ENCODE measurements around the gene KCNJ16.

KCNJ16 gene

DNA sequence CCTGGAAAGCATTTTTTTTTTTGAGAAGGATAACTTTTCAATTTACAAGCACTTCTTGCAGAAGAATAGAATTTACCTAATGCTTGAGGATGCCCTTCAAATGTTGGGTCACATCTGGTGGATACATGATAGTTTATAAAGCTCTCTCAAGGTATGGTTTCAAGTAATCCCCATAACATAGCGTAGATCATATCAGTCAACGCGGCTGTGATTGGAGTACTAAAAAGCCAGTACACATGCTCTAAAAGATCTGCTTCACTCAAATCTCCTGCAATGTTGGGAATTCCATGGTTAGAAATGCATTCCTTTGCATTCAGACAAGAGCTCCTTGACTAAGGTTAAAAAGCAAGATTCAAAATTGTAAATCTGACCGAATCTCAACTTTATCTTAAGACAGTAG lies 3.9 kb upstream of the KCNJ16 start:
- no peak for DNase-seq

DNA sequence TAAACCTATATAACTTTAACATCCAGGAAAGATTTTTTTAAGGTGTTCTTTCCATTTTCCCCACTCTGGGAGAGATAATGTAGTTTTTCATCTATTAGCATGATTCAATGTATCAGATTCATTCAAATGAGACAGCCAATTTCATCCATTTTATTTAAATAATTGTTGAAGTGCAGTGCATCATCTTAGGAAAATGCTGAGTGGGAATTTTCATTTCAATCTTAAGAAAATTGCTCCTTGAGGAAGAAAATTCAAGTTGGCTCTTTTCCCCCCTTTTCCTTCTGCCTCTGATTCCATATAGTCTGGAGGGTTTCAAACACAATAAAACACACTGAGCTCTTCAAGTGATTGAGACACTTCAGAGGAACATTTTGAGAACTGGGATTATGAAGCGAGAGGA lies 3.4 kb upstream of the KCNJ16 start:
- DNase-seq: no peak

DNA sequence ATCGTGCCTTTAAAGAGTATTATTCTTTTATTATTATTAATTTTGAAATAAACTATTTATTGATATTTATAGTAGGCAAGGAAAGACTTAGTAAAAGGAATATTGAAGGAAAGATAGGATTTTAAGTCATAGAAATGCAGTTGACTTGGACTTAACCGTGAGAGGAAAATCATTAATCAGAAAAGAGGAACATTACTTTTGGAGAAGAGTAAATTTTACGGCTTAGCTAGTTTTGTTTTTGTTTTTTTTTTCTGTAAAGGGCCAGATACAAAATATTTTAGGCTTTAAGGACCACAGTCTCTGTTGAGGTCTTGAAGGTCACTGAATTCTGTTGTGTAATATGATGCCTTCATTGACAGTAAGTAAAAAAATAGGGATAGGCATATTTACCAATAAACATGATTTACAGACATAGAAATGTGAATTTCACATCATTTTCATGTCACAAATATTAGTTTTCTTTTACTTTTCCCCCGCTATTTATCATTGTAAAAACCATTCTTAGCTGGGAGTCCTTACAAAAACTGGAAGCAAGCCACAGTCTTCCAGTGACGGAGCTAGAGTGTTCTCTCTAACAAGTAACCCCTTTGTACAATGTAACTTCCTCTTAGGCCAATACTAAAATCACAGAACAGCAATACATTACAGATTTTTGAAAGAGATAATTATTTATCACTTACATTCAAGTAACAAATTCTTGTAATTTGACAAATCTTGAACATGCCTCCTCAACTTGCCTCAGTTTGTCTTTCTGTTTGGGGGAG lies 2.3 kb upstream of the KCNJ16 start:
- no peak for DNase-seq

DNA sequence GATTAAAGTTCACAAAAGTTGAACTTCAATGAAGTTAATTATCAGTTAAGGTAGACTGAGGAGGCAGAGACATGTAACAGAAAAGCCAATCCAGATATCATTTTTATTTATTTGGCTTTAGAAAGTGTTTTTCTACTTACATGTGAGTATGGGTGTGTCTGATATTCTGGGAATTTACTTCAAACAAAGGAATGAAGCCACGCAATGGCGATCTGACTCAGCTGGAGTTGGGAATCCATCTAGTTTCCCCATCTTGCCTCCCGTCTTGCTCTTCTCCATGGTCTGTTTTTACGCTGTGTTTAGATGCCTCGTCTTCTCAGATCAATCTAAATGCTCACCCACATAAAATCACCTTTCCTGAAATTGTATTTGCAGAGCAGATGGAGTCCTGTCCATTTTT lies 1.7 kb upstream of the KCNJ16 start:
- DNase-seq: no peak

DNA sequence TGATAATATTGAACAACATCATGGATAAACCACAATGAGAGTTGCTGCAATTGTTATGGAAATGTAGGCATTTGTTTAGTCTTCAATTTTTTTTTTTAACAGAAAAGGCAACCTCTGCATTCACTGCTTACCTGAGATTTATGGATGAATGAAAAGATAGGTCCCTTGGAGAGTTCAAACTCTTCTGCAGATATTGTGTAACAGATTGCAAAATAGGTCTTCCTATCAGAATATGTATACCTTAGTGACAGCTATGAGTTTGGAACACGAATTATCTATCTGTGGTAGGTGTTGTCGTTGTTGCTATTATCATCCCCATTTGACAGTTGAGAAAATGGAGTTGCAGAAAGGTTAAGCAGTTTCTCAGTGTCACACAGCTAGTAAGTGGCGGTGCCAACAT lies 1.2 kb upstream of the KCNJ16 start:
- DNase-seq: no peak

DNA sequence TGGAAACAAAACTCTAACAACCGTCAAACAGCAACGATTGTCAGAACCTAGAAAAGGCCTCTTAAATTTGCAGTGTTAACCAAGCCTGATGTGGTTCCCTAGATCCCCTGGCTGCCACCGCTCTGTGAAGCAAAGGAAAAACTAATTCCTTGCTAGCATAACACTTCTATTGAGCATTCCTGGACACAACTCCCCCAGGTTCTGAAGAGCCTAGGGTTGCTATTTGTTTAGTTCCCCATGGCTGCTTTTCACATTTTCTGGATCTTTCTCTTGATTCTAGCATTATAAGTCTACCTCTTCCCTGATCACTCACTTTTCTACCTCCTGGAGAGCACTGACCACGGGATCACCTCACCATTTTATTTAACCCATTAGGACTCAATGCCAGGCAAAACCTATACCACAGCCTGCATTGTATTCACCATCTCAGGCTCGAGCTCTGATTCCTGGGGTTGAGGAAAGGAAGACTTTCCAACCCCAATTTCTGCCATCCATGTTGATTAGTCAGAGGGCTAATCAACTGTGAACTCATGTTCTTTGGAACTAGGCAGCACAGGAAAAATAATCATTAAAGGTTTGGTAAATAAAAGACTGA lies 692 bp upstream of the KCNJ16 start:
- no peak for DNase-seq

DNA sequence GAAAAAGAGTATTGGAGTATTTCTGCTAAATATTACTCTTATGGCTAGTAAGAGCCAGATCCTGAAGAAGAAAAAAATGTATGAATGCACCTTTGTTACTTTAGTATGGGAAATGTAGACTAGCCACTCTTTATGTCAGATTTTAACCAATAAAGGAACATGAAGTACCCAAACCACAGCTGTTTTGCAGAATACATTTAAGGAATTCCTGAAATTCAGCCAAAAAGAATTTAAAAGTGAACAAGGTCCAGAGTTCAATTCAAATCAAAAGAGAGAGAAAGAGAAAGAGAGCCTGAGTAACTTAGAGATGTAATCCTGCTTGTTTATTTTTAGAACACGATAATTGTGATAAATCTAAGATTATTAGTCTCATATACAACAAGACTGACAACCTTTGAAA lies 1.2 kb downstream of the KCNJ16 start:
- DNase-seq: no peak

DNA sequence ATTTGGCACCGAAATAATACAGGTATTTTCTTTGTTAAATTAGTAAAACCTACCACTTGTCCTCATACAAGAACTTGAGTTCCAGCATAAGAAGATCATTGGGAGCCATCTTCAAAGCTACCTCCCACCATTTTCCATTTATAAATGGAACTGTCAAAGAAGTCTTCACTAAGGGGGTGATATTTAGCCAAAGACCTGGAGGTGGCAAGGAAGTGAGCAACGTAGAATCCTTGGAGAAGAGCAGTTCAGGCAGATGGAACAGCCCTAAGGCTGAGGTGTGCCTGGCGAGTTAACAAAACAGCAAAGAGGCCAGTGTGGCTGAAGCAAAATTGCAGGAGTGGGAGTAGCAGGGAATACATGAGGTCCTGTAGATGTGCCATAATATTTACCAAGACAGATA lies 1.8 kb downstream of the KCNJ16 start:
- DNase-seq: no peak

DNA sequence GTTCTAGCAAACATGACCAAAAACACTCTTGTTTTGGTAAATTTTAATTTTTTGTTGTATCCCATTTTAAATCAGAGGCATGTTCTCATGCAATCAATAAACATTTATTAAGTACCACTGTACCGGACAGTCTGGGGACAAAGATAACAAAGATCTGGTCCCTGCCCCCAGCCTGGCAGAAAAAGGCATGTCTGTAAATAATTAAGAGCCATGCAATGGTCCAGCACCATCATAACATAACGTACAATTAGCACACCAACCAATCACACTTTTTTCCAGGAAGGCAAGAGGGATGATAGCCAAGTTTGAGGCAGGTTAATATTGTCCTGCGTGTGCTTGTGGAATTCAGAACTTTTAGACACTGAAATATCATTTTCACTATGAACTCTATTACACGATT lies 3.5 kb downstream of the KCNJ16 start:
- no peak for DNase-seq

DNA sequence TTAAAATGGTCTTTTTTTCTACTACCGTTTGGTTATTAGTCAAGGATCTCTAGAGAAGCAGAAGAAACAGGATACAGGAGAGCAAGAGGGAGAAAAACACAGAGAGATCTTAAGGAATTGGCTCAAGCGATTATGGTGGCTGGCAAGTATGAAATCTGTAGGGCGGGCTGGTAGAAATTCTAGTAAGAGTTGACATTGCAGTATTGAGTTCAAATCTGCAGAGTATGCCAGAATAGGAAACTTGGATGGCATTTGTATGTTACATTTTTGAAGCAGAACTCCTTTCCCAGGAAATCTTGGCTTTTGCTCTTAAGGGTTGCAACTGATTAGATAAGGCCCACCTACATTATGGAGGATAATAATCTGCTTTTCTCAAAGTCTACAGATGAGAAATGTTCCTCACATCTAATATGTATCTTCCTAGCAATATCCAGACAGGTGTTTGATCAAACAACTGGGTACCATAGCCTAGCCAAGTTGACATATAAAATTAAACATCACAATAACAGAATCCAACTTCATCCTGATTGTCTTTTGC lies 4.0 kb downstream of the KCNJ16 start:
- DNase-seq: no peak

DNA sequence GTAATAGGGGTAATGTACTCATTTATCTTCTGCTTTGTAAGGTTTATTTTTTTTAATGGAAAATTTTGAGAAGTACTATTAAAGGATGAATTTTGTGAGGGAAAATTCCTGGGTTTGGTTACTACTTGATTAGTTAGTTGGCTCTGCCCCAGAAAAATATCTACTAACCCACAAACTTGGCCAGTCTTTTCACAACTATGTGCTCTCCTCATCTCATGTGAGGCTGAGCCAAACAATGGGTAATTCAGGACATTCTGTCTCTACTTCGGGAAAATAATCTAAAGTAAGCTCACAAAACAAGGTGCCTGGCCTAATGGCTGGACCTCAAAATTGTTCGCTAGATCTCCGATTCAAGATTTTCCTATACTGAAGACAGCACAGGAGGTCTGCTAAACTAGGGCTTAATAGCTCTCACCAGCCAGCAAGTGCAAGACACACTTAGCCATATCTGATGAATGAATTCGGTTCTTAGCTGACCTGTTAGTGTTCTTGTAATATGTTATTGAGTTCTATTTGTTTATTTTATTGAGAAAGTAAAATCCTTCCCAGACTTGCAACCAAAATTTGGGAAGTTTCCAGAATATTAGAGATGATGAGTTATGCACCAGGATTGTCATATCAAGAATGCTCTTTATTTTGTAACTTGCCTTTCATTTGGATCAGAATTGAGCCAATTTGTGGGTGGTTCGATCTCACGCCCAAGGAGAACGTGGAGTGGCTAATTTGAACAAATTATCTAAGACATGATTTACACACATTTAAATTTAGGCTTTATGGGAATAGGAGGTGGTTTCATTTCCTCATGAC lies 5.7 kb downstream of the KCNJ16 start:
- no peak for DNase-seq

DNA sequence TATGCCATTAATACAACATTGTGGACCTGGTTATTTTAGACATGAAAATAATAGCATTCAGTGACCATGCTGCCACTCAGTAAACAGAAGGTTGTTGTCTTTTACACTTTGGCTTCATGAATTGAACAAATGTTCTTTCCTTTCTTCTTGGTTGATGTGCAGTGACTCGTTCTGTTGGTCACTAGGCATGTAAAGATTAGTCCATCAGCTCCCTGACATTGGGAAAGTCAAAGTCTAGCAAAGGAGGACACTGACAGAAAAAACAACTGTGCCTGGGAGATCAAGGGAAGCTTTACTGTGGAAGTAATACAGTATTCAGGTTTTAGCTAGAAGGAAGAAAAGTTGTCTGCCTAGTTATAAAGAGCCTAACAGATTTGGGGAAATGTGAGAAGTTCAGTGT lies 6.9 kb downstream of the KCNJ16 start:
- DNase-seq: no peak

DNA sequence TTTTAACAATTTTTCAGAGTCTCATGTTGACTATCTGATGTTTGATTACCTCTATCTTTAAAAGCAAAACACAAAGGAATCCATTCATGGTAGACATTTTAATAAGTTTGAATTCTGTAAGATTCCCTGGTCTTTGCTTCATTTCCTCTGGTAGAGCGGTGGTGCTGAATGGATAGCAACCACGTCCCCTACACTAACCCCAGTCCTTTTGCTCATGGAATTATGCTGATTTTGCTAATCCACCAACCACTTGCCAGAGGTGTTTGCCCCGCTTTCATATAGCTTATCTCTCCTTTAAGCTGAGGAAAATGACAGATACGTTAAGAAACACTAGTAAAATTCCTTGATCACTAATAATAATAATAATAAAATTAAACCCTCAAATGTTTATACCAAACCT lies 9.5 kb downstream of the KCNJ16 start:
- no peak for DNase-seq

DNA sequence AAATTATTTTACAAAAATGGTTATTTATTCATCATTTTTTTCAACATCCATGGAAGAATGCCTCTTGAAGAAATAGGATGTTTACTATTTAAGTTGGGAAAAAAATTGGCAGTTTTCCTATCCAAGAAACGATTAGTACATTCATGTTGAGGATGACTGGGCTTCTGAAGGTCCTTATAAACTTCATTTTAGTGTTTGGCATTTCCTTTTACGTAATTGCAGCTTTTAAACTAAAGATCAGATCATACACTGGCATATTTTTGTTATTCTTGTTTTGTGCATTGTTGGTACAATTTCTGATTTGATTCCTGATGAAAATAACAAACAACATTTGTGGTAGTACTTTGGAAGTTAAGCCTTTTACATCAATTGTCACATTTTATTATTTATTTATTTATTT lies 11.5 kb downstream of the KCNJ16 start:
- DNase-seq: no peak

DNA sequence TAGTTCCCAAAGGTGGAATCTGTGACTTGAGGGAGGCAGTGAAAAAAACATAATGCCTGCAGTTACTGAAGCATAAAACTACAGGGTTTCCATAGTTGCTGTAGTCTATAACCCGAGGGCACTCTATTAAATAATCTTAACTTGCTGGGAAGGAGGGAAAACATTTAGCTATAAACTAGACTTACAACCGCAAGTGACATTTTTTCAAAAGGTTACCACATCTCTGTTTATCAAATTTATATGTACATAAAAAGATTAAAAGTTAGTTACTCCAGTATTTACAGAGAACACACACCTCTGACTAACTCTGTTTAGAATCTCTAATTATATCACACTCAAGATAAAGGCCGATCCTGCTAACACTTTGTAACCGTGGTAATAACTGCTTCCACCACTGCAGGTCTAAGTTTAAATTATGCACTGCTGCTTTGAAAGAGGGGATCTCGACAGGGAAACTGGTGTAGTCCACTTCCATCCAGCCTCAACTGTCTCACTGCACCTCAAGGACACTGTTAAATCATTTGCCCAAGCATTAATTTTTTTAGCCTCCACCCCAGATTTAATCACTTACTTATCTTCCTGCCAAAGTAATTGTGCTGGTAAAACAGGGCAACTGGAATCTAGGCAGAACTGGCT lies 14.6 kb downstream of the KCNJ16 start:
- no peak for DNase-seq

DNA sequence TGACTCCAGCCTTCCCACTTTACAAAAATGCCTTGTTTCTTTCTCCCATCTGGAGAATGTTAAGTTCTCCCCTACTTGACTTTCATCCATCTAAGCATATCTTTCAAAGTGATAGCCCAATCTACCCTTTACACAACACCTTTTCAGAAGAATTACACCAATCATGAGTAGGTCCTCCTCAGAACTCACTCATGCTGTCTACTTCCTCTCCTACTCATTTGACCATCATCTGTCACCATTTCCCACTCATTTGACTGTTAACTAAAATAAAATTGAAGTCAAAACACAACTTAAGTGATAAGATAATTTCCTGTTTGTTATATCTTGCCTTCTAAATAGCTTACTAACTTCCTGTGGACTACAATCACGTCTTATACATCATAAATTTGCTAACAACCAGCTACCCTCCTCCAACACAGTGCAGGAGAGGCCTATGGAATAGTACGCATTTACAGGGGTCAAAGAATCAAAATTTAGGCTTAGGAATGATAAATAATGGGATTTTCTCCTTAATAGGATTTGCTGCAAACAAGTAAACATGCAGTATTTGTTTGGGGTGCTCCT lies 16.1 kb downstream of the KCNJ16 start:
- DNase-seq: no peak

DNA sequence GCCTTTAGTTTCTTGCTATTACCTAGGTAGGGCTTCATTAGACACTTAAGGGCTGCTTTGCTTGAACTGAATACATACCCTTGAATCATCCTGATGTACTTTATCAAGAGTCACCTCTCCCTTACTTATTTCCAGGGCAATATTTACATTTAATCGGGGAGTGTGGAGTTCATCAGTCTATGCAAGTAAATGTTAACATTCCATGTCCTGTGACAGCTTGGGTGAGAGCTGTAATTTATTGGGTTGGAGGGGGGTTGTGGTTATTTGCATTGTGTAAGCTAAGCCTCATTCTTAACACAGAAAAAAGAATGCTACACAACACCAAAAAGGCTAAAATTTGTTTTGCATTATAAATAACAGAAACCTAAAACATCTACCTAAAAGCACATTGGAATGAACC lies 16.7 kb downstream of the KCNJ16 start:
- DNase-seq: no peak

DNA sequence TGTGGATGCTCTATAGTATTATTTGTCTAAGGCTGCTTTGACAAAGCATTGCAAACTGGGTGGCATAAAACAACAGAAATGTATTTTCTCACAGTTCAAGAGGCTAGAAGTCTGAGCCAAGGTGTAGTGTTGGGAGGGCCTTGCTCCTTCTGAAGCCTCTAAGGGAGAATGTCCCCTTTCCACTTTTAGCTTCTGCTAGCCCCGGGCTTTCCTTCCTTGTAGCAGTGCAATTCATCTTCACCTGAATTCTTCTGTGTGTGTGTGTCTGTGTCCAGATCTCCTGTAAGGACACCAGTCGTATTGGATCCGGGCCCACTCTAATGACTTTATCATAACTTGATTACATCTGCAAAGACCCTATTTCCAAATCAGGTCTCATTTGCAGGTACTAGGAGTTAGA lies 18.1 kb downstream of the KCNJ16 start:
- no peak for DNase-seq

DNA sequence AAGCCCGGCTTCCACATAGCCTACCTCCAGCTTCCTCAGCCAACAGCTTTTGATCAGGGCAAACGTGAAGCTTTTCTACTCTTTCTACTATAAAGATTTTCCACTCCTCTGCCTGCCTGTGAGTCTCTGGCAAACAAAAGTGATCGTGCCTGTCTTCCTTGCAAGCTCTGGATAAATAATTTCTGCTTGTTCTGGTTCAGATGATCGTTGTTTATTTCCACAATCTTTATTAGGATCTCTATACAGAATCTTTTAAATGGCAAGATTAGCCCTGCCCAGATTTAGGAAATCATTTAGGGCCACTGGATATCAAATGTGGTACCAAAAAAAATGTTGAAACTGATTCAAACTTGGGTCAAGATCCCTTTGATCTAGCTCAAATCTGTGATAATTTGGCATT lies 20.4 kb downstream of the KCNJ16 start:
- DNase-seq: no peak

DNA sequence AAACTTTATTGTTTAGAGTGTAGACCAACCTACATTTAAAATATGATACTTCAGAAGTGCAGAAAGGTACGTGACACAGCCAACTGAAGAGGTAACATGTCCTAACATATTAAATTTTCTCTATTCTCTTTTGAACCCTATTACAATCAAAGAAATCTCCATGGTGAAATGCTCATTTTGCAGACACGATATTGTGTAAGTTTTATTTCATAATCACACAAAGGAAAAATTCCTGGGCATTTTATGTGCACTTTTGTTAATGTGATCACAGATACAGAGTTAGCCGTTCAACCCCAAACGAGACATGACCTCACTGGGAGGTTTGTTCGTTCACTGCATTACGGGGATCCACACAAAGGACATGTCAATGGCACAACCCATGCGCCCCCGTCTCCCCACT lies 21.8 kb downstream of the KCNJ16 start:
- no peak for DNase-seq

DNA sequence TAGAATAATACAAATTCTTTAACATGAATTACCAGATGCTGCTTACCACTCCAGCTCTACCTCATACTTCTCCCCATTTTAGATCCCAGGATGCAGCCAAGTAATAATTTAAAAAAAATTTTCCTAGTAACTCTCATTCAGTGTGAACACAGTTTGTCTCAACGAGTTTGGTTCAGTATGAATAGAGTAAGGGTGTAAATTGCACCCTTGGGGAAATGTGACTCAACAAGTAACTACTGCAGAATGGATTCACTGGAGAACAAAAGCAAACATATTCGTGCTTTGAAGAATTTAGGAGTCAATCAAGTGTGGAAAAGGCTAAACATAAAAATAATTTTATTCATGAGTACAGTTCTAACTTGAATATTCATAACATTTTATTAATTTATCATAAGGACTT lies 23.0 kb downstream of the KCNJ16 start:
- no peak for DNase-seq

DNA sequence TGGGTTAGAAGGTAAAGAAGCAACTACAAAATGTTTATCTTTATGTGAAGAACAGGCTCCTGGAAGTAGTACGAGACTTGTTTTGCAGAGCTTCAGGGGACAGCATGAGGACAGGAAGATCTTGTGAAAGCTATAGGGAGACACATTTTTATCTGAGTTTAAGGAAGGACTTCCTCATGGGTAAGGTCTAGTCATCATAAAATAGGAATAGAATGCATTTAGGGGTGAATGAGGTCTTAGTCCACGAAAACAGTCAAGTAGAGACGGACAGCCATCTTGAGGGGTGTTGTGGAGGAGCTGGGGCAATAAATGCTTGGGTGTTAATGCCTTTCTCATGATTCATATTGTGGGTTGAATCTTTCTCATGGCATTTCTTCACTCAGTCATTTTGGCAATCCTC lies 24.3 kb downstream of the KCNJ16 start:
- DNase-seq: no peak

DNA sequence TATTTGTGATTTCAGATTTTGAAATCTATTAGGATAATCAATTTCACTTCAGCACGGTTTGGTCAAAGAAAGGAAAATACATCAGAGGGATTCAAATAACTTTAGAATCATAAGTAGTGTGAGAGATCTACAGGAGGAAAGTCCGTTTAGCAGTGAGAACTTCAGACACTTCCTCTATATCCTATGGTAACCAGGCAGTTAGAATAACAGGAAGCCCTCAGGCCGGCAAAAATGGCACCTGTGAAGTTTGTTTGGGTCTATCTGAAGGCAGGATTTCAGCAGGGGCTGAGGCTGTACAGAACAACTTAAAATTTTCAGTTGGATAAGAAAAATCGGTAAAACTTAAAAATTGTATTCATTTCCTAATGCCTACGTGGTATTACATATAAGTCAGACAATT lies 24.9 kb downstream of the KCNJ16 start:
- DNase-seq: no peak
